Activated CD8-positive, alpha-beta memory T cell treated with anti-CD3 and anti-CD28 coated beads for 1 hour (primary cell): ENCODE results near the gene B4GALT2.

Experiments
- DNase-seq, 2 donors: peaks; one replicate each; pipeline ENCODE4 v3.0.0-alpha.2; 2020; ENCODE audit warnings: low read depth in 1 of 2; ENCODE audit errors: extremely low read depth in 1 of 2

The B4GALT2 gene

DNA sequence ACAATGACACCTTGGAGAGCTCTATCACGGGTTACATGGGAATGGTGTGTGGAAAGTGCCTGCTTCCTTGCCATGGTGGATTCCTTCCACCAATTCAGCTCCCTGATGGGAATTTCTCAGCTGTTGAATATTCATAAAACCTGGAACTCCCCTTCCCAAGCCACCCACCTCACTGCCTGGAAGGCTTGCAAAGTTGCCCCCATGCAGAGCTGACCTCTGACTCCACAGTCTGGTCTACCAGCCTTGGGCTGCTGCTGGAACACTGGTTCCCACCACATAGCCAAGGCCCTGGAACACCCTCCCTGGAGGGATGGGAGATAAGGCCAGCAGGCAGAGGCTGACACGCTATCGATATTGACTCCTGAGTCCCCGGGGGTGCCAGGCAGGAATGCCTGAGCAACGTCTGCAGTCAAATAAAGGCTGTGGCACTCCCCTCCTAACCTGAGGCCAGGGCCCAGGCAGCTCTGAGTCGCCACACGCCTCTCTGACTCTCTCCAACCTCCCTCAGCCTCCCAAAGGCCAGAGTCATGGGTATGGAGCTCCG lies 21.2 kb downstream of the B4GALT2 start:
- no peak for DNase-seq

DNA sequence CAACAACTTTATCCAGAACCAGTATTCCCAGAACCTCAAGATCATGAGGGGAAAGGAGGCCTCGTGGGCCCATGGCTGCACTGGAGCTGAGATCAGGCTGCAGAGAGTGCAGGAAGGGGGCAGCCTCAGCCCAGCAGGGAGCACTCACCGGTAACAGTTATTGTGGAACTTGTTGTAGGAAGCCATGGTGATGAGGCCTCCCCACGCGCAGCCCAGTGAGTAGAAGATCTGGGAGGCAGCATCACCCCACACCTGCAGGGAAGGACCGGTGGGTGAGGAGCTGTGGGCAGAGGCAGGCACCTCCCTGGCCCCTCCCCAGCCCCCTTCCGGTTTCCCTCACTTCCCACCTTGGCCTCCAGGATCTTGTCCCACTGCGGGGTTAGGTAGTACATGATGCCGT lies 23.2 kb downstream of the B4GALT2 start:
- no peak for DNase-seq

DNA sequence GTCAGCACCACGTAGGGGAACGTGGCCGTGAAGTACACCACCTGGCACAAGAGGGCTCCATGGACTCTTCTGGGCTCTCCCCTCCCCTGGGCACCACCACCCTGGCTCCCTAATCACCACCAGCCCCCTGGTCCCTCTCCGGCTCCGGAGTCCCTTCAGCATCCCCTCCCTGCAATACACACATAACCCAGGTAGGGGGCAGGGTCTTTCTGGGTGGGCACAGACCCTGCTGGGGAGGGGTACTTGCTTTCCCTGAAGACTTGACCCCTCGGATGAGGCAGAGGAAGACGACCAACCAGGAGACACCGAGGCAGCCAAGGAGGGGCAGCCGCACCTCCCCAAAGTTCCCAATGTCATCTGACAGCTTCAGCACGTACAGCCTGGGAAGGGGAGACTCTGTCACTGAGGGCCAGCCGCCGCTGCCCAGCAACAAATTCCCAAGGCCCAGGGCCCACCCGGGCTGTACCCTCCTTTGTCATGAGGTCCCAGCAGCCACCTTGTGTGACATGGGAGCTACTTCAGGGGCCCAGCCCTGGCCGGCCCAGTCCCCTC lies 23.7 kb downstream of the B4GALT2 start:
- no peak for DNase-seq

DNA sequence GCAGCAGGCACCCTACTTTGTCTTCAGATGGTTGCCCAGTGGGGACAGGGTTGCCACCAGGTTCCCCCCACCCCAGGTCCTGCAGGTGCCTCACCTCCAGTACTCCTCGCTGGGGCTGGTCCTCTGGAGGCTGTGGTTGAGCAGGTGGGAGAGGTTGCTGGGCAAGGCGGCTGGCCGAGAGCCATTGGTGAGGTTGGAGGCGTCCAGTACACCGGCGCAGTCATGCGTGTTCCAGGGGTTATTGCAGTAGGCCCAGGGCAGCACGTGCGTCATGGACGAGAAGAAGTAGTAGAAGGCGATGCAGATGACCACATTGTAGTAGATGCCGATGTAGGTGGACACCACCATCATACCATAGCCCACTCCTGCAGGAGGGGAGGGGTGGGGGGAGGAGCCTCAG lies 29.2 kb downstream of the B4GALT2 start:
- DNase-seq: no peak

DNA sequence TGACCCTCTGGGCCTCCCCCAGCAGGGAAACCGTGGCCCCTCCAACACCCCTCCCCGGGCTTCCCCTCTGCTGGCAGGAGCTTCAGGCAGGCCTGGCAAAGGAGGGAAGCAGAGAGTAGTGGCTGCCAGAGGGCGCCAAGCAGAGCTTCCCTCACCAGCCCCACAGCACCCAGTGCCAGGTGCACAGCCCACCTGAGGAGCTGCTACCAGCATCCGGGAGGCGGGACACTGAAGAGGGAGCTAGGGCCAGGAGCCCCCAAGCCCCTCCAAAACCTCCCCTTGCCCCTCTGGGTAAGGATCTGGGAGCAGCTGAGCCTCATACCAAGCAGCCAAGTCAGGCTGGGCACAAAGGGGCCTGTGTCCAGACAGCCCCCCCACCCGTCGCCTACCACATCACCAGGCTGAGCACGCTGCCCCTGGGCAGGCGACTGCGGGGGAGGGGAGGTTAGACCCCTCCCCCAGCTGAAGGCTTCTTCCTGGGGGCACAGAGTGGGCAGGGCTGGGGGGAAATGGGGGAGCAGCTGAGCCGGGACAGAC lies 32.0 kb downstream of the B4GALT2 start:
- no peak for DNase-seq

DNA sequence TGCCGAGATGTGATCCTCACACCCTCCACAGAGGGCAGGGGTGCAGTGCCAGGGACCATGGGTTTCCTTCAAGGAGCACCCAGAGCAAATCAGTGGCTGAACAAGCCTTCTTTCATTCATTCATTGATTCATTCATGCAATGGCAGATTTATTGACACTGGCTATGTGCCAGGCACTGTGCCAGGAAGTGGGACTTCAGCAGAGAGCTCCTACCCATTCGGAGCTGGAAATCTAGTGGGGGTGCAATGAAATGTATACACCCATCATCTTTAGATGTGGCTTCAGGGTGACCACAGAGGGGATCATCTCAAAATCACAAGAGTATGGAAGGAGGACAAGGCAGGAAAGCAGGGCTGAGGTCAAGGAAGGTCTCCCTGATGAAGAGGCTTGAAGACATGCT lies 33.4 kb downstream of the B4GALT2 start:
- no peak for DNase-seq

DNA sequence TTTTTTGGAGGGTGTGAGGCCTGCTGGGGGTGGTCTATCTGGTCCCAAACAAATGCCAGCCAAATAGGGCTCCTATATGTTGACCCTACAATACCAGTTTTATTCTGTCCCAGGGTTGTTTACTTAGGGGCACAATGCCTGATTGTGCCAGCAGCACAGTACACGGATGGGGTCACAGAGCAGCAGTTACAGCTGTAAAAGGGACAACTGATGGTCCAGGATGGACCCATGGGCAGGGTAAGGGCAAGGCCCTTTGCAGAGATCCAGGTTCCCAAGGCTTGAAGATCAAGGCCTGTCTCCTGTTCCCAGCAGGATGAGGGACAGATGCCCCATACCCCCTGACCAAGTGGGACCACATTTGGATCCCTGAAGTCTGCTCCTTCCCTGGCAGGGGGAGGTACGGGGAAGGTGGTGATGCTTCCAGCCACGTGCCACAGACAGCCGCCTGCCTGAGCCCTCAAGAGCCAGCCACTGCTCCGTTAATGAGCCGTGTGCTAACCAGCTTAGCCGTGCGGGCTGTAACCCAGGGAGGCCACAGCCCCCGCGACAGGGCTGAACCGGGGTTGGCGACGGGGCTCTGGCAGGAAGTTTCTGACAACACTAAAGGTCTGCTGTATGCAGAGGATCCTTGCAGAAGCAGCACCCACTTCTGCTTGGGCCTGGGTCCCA lies 34.1 kb downstream of the B4GALT2 start:
- no peak for DNase-seq

DNA sequence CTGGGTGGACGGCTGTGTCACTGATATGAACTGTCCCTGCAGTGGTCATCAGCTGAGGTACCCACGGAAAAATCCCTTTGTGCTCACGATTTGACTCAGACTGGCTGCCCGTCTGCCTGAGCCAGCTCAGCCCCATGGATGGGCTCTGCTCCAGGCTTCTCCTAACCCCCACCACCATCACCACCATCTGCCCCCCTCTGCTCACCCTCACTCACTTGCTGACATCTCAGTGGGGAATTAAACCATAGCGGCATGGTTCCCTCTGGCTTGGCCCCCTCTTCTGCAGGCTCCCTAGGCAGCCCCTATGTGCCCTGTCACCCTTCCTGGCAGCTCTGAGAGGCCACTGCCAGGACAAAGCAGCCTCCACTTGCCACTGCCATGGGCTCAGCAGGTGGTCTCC lies 34.9 kb downstream of the B4GALT2 start:
- DNase-seq: no peak

DNA sequence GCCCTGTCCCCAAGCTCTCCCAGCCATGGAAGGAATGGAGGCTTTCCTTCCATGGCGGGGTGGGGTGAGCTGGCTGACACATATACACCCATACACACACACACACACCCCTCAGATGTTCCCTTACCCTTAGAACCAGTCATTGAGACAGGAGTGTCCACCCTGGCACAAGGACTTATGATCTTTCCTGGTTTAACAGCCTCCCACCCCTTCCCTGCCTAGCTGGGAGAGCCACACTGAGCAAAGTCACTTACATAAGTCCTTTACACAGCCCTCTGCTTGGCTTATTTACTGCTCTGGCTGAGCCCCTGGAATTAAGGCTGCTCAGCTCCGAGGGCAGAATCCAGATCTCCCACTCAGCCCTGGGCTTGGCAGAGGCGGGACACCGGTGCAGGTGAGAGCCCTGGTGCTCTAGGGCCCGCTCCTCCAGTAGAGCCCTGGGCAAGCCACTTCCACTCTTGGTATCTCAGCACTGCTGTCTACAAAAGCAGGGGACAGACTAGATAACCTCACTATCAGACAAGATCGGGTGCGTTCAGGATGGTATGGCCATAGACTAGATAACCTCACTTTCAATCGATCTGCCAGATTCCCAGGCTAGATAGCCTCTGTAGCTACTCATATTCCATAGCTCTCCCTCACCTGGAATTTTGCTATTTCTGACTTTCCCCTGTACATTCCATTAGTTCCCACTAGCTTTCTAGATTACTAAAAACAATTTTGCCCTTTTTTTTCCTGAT lies 35.5 kb downstream of the B4GALT2 start:
- DNase-seq: no peak

DNA sequence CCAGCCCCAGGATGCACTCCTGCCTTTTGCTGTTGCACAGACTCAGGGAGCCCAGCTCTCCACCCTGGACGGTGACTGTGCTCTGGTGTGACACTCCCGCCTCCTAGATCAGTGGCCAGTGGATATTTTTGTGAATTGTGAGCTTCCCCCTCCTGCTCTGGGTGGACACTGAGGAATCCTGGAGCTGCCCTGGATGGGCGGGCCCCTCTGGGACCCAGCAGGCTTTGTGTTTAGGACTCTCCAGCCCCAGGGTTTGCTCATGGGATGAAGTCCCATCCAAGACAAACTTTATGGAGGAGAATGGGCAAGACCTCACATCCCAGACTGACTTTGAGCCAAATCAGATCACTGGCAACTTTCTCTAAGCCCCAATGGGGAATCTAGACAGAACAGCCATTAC lies 36.2 kb downstream of the B4GALT2 start:
- DNase-seq: no peak

DNA sequence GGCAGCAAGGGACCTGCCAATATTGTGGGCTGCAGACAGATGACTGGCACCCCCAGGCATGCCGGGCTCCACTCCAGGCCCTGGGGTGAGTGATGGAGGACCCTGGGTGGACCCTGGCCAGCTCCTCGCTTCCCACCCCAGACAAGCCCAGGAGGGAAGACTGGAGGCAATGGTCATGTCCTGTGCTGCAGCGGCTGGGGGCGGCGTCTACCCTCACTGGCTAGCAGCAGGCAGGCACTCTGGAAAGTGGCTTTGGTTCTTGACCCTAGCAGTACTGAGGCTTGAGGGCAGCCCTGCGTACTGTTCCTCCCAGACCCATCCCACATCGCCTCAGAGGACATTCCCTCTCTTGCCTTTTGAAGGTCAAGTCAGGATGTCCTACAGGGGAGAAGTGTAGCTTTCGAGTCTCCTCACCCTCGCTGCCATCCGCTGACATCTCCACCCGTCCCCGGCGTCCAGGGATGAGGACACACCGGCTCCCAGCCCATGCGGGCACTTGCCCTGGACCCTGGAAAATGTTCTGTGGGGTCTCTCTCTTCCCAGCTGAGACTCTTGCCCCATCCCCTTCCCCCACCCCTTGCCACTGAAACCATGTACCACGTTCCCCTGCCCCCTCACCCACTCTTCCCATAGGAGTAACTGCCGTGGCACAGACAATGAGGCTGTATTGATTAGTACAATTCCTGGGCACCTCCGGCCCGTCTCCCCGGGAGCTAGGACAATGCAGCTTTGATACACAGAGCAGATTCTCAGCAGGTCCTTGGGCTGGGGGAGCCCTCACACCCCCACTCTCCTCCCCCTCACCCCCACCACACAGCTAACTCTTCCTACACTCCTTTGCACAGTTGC lies 37.3 kb downstream of the B4GALT2 start:
- DNase-seq: no peak

DNA sequence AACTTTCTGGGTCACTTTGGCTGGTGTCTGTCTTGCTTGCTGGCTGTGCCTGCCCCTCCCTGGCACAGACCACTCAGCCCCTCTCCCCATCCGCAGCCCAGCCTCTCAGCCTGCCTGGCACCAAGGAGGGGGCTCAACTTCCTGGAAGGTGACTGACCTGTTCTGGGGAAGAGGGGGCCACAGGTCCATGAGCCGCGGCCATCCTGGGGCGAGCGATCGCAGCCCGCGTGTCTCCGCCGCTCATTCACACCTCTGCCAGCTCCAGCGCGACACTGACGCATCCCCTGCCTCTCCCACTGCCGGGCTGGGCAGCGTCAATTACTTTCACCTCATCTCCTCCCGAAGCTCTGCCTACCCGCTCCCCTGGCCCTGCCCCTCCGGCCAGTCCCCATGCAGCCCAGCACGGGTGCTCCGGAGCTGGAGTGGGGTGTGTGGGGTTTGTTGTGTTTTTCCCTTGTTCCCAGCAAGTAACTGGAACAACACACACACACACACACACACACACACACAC lies 37.9 kb downstream of the B4GALT2 start:
- no peak for DNase-seq

DNA sequence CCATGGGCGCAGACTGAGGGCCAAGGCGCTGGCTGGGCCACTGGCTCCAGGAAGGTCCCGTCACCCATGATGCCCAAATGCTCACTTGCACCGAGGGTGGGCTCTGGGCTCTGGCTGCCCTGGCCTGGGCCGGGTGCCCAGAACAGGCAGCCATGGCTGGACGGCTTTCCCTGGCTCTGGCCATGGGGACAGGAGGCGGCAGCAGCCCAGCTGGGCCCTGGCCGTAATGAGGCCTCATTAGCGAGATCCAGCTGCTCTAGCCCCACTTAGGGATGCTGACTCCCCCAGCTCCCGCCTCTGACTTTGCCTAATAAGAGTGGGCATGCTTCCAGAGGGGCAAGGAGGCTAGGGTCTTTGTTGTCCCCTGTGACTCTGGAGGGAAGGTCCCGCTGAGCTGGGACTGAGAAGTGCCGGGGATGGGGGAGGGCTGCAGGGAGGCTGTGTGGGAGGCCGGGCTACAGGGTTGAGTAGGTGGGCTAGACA lies 40.5 kb downstream of the B4GALT2 start:
- no peak for DNase-seq

DNA sequence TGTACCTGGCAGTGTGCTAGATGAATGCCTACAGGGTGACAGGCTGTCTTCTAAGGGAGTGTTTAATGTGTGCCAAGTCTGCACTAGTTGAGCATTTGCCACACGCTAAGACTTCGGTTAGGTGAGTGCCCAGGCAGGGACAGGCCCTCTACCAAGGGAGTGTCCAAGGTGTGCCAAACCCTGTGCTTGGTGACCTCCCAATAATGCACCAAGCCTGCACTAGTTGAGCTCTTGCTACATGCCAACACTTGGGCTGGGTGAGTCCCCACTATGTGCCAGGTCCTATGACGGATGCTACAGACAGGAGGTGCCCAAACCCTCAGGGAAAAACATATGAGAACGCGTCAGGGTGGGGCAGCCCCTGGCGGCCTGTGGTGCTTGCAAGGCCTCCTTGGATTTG lies 41.5 kb downstream of the B4GALT2 start:
- DNase-seq: no peak

DNA sequence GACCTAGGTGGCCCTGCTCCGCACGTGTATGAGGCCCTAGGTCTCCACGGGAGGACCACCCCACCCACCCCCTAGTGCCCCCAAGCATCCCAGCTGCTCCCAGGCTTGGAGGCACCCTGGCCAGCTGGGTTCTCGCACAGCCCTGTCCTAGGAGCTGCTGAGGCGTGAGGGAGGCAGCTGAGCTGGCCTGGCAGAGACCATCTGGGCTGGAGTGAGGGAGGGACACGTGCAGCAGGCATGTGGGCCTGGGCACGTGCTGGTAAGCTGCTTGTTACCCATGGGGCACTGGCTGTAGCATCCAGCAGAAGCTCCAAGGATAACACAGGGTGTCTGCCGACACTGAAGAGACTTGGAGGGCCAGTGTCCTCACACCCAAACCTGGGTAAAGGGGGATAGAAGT lies 42.1 kb downstream of the B4GALT2 start:
- DNase-seq: no peak

DNA sequence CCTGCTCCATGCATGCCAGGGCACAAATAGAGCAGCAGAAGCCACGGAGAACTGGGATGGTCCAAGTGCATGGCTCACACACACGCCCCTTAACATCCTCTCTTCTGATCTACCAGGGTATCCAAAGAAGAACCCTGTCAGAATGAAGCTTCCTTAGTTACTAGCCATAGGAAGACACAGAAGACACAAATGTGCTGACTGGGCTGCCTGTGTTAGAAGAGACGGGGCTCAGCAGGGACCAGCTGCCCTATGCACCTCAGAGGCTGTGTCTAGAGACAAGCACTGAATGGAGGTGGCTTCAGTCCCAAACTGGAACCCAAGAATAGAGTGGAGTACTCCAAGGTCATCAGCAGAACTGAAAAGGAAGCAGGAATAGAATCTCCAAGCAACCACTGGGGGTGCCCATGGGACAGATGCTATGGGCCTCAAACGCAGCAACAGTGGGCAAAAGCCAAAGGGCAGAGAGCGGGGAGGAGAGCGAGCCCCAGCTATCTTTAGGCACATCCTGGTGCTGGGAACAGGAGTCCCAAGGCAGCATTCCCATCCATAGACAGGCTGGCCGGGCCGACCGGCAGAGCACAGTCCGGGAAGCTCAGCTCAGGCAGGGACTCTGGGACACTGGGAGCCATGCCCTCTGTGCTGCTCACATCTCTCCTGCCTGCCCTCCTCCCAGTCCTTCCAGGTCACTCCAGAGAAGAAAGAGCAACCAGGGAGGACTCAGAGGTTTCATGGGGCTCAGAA lies 42.7 kb downstream of the B4GALT2 start:
- no peak for DNase-seq

DNA sequence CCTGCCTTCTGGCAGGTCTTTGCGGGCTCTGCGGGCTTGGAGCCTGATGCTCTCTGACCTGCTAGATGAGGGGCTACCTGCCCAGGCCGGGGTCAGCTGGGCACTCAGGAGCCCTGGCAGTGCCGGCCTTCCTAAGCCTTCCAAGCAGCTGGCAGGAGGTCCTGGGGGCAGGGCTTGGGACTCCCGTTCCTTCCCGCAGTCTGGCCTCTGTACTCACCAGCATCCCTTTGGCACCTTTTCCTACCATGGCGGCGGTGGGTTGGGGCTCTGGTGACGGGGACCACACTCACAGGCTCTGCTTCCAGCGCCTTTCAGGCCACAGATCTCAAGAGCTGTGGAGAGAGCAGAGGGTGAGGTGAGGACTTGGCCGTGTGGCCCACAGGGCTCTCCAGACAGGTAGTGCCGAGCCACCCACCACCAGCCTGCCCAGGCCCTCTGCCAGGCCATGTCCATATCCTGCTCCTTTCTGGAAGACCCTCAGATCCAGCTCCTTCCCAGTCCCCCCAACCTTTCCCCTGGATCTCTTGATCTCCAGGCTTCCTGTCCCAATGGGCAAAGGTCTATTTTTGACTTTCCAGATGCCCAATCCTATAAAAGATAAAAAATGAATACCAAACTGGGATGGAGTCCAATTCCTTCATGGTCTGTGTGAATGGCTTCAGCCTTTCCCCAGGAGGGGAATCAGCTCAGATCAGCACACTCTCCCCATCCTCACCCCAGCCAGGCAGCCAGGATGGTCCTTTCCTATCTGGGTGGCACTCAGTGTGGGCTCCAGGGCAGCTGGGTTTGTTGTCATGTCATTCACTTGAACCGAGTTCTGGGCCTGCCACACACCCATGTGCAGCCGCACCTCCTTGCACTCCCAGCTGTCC lies 45.3 kb downstream of the B4GALT2 start:
- no peak for DNase-seq

DNA sequence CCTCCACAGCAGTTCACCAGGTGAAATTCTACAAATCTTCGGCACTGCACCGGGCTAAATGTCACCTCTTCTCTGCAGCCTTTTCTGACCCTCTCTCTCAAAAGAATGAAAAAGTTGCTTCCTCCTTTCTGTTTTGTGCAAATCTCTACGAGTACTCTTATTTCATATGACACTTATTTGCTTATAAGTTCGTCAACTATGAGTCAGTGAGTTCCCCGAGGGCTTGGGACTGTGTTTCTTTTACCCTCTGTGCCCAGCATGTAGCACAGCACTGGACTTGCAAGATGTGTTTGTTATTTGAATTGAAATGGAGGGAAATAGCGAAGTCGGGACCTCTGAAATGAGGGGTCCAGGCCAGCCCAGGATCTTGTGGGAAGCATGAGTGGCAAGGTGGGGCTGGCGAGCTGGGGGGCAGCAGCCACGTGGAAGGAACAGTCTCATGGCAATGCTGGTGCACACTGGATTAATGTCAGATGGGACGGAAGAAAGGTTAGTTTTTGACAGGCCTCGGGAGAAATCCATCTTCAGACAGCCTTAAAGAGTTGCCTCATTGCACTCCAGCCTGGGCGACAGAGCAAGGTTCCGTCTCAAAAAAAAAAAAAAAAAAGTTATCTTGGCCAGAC lies 46.0 kb downstream of the B4GALT2 start:
- DNase-seq: no peak

DNA sequence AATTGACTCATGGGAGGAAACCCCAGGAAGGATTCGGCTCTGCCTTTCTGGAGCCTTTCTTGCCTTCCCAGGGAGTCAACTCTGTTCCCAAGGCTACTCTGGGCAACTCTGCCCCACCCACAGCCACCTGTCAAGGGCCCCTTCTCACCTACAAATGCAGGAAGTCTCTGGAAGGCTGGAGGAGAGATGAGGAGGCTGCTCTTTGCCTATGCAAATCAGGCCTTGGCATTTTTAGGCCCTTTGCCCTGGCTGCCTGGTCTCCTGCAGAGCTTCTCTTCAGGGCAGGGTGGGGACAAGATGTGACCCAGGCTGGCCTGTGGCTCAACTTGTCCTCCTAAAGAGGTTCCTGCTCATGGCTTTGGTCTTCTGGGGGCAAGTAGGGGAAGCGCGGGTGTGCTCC lies 46.8 kb downstream of the B4GALT2 start:
- DNase-seq: no peak
